Measurements from ENCODE around the gene UMODL1.

- no peak for TF ChIP-seq ZNF441 (CRISPR knock-in tag; IDR thresholded peaks at IDR 0.05; ENCODE audit: borderline replicate concordance)
- no peak for TF ChIP-seq AFF4 (CRISPR knock-in tag; IDR thresholded peaks at IDR 0.05)
- TF ChIP-seq NFE2L2 (IDR thresholded peaks at IDR 0.05; ENCODE audit: low read length) = no peak
- TF ChIP-seq ZNF609 (CRISPR knock-in tag; IDR thresholded peaks at IDR 0.05; ENCODE audit: borderline replicate concordance) = no peak
- no peak for TF ChIP-seq JUND (CRISPR knock-in tag; IDR thresholded peaks at IDR 0.05)
These were observed 45.6 kb upstream of the UMODL1 start for GRCh38 chr21:42025376-42026081.
